HK-2 (cell line): ENCODE data around the gene LRP1B.
"Not testable (repeated sequence)": the region's sequence is repeated elsewhere in the genome, so short reads cannot be mapped to it uniquely, and the experiment has no call there.

ENCODE experiments used
- DNase-seq: peaks from one replicate; pipeline ENCODE4 v3.0.0-alpha.2; 2018; ENCODE audit not compliant: unreplicated experiment

LRP1B gene

DNA sequence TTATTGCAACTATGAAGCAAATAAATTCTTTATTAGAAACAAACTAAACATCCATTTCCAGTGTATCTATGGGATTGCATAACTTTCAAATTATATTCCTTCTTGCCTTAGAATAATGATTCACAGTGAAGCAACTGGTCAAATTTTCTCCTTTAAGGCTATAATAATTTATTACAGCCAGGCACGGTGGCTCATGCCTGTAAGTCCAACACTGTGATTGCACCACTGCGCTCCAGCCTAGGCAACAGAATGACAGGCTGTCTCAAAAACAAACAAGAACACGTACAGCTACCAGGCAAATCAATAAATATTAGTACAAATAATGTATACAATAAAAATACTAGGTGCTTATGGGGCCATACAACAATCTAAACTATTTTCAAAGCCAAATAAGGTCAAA lies 1416.2 kb downstream of the LRP1B start:
- no peak for DNase-seq

GRCh38 chr2:140711867-140712266 lies 1418.9 kb downstream of the LRP1B start:
- no peak for DNase-seq

DNA sequence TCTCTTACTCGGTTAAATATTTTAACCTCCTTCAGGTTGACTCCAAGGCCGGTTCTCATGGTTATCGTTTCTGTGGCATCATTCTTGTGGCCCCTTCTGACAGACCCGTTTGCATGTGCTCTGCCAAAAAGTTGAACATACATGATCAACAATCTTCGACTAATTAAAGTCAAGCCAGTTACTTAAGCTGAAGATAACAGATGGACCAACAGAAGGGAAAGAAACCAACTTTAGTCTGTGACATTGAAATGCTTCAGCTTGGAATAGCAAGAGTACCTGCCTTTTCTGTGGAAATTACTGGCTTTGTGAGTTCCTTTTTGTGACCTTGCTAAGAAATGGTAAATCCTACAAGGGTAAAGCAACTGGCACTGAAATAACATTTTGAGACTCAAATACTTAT lies 1429.1 kb downstream of the LRP1B start:
- no peak for DNase-seq

DNA sequence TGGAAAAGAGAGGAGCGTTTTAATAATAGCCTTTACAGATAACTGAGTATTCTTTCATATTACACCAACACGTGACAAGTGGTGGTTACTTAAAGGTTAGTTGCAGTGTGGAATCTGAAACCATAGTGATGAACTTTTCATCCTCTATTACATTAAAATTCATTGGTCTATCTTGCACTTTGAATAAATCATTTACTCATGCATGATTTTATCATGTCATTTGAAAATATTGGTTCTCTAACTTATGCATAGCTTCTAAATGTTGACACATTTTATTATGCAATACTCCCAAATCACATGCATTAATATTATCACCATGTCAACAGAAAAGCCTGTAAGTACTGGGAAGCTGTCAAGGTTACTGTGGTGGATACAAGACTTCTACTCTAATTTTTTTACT lies 1432.2 kb downstream of the LRP1B start:
- no peak for DNase-seq

GRCh38 chr2:140696449-140696848 lies 1434.4 kb downstream of the LRP1B start:
- DNase-seq, result no peak

- peak; percentile 11 for DNase-seq
Measured at GRCh38 chr2:140695155-140695554, 1435.7 kb downstream of the LRP1B start.

- no peak for DNase-seq
Measured at GRCh38 chr2:140687825-140688224, 1443.0 kb downstream of the LRP1B start.

DNA sequence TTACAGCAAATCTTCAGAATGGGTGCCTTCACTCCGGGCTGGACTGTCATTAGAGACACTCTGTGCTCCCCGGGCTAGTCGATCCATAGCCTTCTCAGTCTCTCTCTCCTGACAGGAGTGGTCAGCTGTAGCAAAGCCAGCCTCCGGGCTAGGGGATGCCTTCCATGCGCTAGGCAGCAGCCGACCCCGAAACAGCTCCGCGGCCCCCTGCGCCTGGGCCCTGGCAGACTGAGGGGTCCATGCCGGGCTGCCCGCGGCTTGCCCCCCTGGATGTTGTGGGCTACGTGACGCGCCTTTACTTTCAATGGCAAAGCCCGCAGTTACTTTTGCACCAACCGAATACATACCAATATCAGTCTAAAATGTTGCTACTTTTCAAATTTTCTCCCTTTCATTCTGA lies 1447.2 kb downstream of the LRP1B start:
- no peak for DNase-seq

GRCh38 chr2:140680862-140681261 lies 1450.0 kb downstream of the LRP1B start:
- DNase-seq, result no peak

DNA sequence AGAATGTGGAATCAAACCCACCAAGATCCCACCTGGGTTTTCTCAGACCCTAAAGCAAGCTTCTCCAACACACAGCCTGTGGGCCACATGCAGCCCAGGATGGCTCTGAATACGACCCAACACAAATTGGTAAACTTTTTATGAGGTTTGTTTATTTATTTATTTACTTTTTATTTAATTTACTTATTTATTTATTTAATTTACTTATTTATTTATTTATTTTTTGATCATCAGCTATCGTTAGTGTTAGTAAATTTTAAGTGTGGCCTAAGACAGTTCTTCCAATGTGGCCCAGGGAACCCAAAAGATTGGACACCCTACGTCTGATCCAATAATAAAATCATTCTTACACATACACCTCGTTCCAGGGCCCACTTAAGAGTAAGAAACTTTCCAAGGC lies 1451.1 kb downstream of the LRP1B start:
- no peak for DNase-seq

GRCh38 chr2:140669911-140670310 lies 1460.9 kb downstream of the LRP1B start:
- DNase-seq, result no peak

GRCh38 chr2:140667203-140667602 lies 1463.6 kb downstream of the LRP1B start:
- no peak for DNase-seq

GRCh38 chr2:140662504-140662903 lies 1468.3 kb downstream of the LRP1B start:
- no peak for DNase-seq

DNA sequence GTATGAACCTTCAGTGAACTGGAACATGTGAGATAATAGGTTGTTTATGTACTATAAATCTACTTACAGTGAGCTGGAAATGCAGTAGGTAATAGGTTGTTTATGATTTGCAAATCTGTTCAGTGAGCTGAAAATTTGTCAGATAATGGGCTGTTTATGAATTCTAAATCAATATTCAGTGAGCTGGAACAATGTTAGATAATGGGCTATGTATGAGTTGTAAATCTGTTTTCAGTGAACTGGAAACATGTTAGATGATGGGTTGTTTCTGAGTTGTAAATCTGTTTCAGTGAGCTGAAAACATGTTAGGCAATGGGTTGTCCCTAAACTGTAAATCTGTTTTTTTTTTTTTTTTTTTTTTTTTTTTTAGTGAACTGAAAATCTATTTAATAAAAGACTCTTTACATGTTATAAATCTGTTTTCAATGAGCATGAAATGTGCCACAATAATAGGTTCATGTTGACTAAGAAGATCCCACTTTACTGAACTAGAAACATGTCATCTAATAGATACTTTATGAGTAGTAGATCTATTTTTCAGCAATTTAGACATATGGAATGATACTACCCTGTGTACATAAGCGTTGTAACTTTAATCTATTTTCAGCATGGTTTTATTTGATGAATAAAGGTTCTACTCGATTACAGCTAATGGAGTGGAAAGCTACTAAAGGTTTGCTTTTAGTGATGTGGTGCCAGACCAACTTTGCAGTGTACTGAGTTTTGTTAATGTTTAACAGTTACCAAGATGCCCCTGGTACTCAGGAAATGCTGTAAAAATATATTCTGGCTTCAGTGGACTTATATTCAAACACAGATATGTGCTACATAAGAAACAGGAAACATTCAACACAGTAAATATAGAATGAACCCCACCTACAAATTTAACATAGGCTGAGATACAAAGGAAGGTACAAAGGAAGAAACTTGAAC lies 1471.8 kb downstream of the LRP1B start:
- DNase-seq, result no peak

- DNase-seq, result no peak
Measured at GRCh38 chr2:140657657-140658056, 1473.2 kb downstream of the LRP1B start.

DNA sequence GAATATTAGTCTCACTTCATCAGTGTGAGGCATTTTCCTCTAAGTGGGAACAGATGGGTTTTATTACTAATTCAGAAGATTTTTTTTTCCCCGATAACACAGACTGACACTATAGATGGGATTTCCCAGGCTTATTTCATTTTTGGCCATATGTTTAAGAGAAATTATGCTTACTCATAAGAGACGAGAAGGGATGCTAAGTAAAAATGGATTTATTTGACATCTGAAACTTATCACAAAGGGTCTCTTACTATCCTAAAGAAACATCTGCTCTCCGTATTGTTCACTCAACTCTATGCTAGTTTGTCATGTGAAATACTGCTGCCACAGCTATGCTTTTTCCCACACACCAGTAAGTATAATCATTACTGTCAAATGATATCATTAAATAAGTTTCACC lies 1476.3 kb downstream of the LRP1B start:
- no peak for DNase-seq

- DNase-seq, result no peak
Measured at GRCh38 chr2:140650825-140651224, 1480.0 kb downstream of the LRP1B start.

DNA sequence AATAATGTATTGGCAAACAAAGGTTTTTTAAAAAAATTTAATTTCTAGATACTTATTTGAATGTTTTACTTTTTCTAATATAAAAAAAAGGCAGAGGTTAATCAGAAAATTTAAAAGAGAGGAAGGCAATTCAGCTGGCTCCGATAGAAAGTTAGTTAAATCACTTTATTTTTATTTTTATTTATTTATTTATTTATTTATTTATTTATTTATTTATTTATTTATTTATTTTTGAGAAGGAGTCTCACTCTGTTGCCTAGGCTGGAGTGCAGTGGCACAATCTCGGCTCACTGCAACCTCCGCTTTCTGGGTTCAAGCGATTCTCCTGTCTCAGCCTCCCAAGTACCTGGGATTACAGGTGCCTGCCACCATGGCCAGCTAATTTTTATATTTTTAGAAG lies 1480.7 kb downstream of the LRP1B start:
- not testable (repeated sequence) for DNase-seq

- DNase-seq, result no peak
Measured at GRCh38 chr2:140648393-140648792, 1482.4 kb downstream of the LRP1B start.

DNA sequence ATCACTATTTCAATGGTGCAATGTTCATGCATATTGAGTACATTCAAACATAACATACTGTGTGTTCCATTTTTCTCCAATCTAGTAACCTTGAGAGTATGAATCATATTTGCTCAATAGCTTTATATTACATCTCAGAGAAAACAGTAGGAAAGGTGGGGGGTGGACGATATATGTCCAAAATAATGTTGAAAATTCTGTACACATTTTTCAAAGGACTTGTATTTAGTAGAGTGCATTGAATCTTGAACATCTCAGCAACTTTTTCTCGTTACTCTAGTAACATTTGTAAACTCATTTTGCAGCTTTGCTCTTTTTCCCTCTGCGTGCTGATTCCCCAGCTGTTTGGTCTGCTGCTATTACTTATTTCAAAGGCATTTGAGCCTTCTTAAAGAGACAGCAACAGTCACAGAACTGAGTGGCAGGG lies 1487.0 kb downstream of the LRP1B start:
- DNase-seq, result no peak

- DNase-seq, result no peak
Measured at GRCh38 chr2:140641163-140641562, 1489.7 kb downstream of the LRP1B start.

DNA sequence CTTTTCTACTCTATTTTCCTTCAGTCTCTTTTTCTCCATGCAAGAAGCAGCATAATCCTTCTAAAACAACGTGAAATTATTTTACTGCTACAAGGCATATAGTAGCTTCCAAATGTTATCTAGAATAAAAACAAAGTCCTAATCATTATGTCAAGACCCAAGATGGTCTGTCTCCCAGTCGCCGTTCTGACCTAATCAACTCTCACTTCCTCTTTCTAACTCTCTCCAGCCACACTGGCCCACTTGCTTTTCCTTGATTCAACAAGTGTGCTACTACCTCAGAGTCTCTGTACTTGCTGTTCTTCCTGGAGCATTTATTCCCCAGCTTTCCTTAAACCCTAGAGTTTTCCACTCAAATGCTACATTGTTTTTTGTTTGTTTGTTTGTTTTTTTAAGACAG lies 1491.2 kb downstream of the LRP1B start:
- no peak for DNase-seq

GRCh38 chr2:140630557-140630956 lies 1500.3 kb downstream of the LRP1B start:
- DNase-seq, result no peak

GRCh38 chr2:140627885-140628284 lies 1502.9 kb downstream of the LRP1B start:
- DNase-seq, result no peak
